Activated B cell treated with CpG ODN at 0.5 μM for 24 hours (primary cell): ENCODE results near the gene NOS1AP. TPM values are rescaled to one million over a fixed set of nuclear protein-coding genes. Genes with fewer than 3 reads are reported as not detected.

ENCODE experiments used
- ATAC-seq: fragments of 200-7000 bp; cut with Tn5 transposase; one replicate; pipeline ENCODE4 v1.10.0; 2021; ENCODE audit warnings: low read depth, mild to moderate bottlenecking, moderate library complexity
- CTCF ChIA-PET: fragments of 350-600 bp; sonication (Branson Sonifier 250); formaldehyde crosslinking; loops from one replicate; lab custom pipeline; 2021; ENCODE audit warnings: antibody characterized with exemption; lab: Charles Lee
- POLR2A ChIA-PET: fragments of 350-600 bp; sonication (Branson Sonifier 250); formaldehyde crosslinking; loops from one replicate; lab custom pipeline; 2021; ENCODE audit warnings: antibody characterized with exemption; lab: Charles Lee
- DNase-seq: peaks from one replicate; pipeline ENCODE4 v3.0.0; 2022
- H3K27ac Mint-ChIP-seq: one replicate; pipeline ENCODE4 v1.8.0; 2020; ENCODE audit warnings: mixed read lengths
- H3K27me3 Mint-ChIP-seq: one replicate; pipeline ENCODE4 v1.8.0; 2021; ENCODE audit warnings: mixed read lengths
- H3K36me3 Mint-ChIP-seq: one replicate; pipeline ENCODE4 v1.8.0; 2021; ENCODE audit warnings: low read depth, mixed read lengths
- H3K4me1 Mint-ChIP-seq: one replicate; pipeline ENCODE4 v1.8.0; 2021; ENCODE audit warnings: mixed read lengths
- H3K4me3 Mint-ChIP-seq: one replicate; pipeline ENCODE4 v1.8.0; 2020; ENCODE audit warnings: mild to moderate bottlenecking, mixed read lengths
- H3K9me3 Mint-ChIP-seq: one replicate; pipeline ENCODE4 v1.8.0; 2020; ENCODE audit warnings: mixed read lengths
- CTCF ChIP-seq: fragments of 200-600 bp; IDR thresholded peaks from one replicate; pipeline ENCODE4 v1.8.0; 2022; ENCODE audit warnings: antibody characterized with exemption, mild to moderate bottlenecking
- intact Hi-C: fragments of 100-400 bp; cut with micrococcal nuclease; formaldehyde crosslinking; loops from one replicate; pipeline ENCODE4 v1.15.1; 2024
- total RNA-seq: library from RNA; stranded (reverse); gene quantifications from 2 replicates; pipeline ENCODE4 v1.2.3, GENCODE V29; 2022

Gene NOS1AP
- total RNA-seq, 1 donor from 2014 or later: not detected

DNA sequence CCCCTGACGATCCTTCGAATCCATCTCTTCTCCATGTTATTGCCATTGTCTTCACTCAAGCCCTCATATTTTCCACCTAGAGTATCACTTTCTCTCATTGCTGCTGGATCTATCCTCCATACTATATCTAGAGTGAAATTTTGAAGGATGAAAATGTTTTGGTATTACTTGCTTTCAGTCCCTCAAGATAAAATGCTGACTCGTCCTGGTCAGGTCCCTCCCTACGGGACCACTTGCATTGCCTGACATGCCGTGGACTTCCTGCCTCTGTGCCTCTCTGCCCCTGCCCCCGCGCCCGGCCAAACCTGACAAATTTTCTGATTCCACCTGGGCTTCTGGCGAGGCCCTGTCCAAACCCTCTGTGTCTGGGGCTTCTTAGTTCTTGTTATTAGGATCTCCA is 283.6 kb downstream of the NOS1AP start:
- no peak for TF ChIP-seq CTCF
- intact Hi-C loops: no loop called here
- ChIA-PET CTCF (no interaction called here), POLR2A (no interaction called here)
- Mint-ChIP-seq H3K9me3 (no peaks in the 10 kb centered on the region), H3K4me3 (no peak overlapping the region), H3K36me3 (no peaks in the 10 kb centered on the region), H3K4me1 (no peaks in the 10 kb centered on the region), H3K27ac (no peak overlapping the region), H3K27me3 (peaks cover 13% of the 10 kb centered on the region)
- no peak for ATAC-seq
- DNase-seq: no peak

- ATAC-seq (no peak), DNase-seq (no peak)
- H3K9me3 Mint-ChIP-seq: no peaks in the 10 kb centered on the region
Observed at GRCh38 chr1:162353702-162354101, 284.2 kb downstream of the NOS1AP start.

GRCh38 chr1:162357681-162358266 is 288.3 kb downstream of the NOS1AP start:
- no peak for ATAC-seq
- ChIA-PET CTCF (no interaction called here), POLR2A (no interaction called here)
- no peak for DNase-seq
- intact Hi-C loops: loop anchor here (5.0 kb wide), 1 partner anchor 270 kb away; no protein-coding TSS in a partner anchor
- TF ChIP-seq CTCF: no peak
- H3K9me3 Mint-ChIP-seq: no peaks in the 10 kb centered on the region
- peaks cover 6% of the 10 kb centered on the region for H3K4me1 Mint-ChIP-seq
- H3K27ac Mint-ChIP-seq: no peak overlapping the region
- no peaks in the 10 kb centered on the region for H3K36me3 Mint-ChIP-seq
- H3K4me3 Mint-ChIP-seq: no peak overlapping the region
- peaks cover 11% of the 10 kb centered on the region for H3K27me3 Mint-ChIP-seq

More at GRCh38 chr1:162353702-162354101, 284.2 kb downstream of the NOS1AP start:
- Mint-ChIP-seq H3K4me1 (no peaks in the 10 kb centered on the region), H3K4me3 (no peak overlapping the region), H3K27me3 (peaks cover 13% of the 10 kb centered on the region), H3K36me3 (no peaks in the 10 kb centered on the region), H3K27ac (no peak overlapping the region)
- CTCF ChIA-PET: no interaction called here
- no peak for TF ChIP-seq CTCF
- intact Hi-C loops: no loop called here
- POLR2A ChIA-PET: no interaction called here

- ATAC-seq (no peak), DNase-seq (no peak)
- Mint-ChIP-seq H3K36me3 (no peaks in the 10 kb centered on the region), H3K4me1 (peaks cover 6% of the 10 kb centered on the region), H3K27ac (no peak overlapping the region), H3K9me3 (no peaks in the 10 kb centered on the region), H3K27me3 (peaks cover 21% of the 10 kb centered on the region), H3K4me3 (no peak overlapping the region)
- POLR2A ChIA-PET: no interaction called here
- TF ChIP-seq CTCF: no peak
- CTCF ChIA-PET: no interaction called here
- intact Hi-C loops: loop anchor here (5.0 kb wide), 1 partner anchor 268 kb away; no protein-coding TSS in a partner anchor
Observed at GRCh38 chr1:162358928-162359327, 289.4 kb downstream of the NOS1AP start.

GRCh38 chr1:162359523-162360236 is 290.2 kb downstream of the NOS1AP start:
- no peak for TF ChIP-seq CTCF
- Mint-ChIP-seq H3K9me3 (no peaks in the 10 kb centered on the region), H3K4me3 (no peak overlapping the region), H3K27ac (no peak overlapping the region), H3K27me3 (peaks cover 21% of the 10 kb centered on the region), H3K4me1 (peaks cover 6% of the 10 kb centered on the region), H3K36me3 (no peaks in the 10 kb centered on the region)
- no peak for ATAC-seq
- CTCF ChIA-PET: no interaction called here
- intact Hi-C loops: loop anchor here (5.0 kb wide), 1 partner anchor 268 kb away; no protein-coding TSS in a partner anchor
- no peak for DNase-seq
- POLR2A ChIA-PET: no interaction called here
